GM18520 (cell line): ENCODE data around the gene TBC1D4.
A peak's percentile ranks its signal among the peaks of the same experiment; 100 is the strongest.
"Not testable (repeated sequence)": the region's sequence is repeated elsewhere in the genome, so short reads cannot be mapped to it uniquely, and the experiment has no call there.

Experiments used
- ATAC-seq: cut with Tn5 transposase; IDR thresholded peaks from one replicate; pipeline ENCODE4 v1.9.1; 2021; ENCODE audit not compliant: unreplicated experiment

TBC1D4 gene

DNA sequence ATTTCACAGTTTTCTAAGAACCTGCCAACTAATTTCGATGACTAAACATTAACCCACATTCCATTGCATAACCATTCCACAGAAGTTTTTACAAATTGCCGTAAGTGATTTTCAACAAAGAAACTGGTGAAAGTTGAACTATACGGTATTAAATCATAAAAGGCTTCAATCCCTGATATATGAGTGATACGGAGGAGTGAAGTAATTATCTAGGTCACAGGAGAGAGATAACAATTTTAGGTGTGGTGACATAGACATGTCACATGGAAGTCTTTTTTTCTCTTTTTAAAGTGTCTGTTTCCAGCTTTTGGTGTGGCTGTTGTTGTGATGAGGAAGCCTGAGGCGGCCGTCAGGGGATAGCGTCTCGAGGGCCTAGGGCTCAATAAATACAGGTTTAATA is 29.4 kb downstream of the TBC1D4 start:
- no peak for ATAC-seq

DNA sequence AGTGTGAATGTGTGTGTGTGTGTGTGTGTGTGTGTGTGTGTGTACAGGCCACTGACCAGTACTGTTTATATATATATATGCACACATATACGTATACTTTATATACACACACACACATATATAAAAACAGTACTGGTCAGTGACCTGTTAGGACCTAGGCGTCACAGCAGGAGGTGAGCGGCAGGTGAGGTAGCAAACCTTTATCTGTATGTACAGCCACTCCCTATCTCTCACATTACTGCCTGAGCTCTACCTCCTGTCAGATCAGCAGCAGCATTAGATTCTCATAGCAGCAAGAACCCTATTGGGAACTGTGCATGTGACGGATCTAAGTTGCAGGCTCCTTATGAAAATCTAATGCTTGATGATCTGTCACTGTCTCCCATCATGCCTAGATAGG is 34.5 kb downstream of the TBC1D4 start:
- no peak for ATAC-seq

DNA sequence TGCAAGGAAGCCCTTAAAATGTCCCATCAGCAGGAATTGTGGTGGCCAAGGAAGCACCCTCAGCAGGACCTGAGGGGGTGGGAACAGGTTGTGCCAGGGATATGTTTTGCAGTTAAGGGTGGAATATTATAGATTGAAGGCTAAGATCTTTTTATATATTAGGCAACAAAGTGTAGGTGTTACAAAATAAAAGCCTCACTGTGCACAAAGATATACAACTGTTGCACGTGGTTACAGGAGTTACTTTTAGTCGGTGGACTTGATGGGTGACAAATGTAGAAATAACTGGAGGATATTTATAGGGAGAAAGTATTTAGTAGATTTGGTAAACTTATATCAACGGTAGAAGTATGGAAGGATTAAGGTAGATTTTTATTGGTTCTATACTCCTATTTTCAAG is 35.1 kb downstream of the TBC1D4 start:
- ATAC-seq, result no peak

GRCh38 chr13:75445717-75446499 is 36.1 kb downstream of the TBC1D4 start:
- no peak for ATAC-seq

DNA sequence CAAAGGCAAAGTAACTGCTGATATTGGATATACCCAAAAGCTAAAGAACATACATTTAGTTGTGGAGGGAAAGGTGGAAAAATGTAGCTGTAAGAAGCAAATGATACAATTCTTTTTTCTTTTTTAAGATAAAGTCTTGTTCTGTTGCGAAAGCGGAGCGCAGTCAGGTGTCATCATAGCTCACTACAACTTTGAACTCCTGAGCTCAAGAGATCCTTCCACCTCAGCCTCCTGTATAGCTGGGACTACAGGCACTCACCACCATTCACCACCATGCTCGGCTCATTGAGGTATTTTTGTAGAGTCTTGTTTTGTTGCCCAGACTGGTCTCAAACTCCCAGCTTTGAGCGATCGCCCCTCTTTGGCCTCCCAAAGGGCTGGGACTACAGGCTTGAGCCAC is 38.0 kb downstream of the TBC1D4 start:
- ATAC-seq, result no peak

- ATAC-seq, result no peak
Measured at GRCh38 chr13:75443356-75443958, 38.5 kb downstream of the TBC1D4 start.

DNA sequence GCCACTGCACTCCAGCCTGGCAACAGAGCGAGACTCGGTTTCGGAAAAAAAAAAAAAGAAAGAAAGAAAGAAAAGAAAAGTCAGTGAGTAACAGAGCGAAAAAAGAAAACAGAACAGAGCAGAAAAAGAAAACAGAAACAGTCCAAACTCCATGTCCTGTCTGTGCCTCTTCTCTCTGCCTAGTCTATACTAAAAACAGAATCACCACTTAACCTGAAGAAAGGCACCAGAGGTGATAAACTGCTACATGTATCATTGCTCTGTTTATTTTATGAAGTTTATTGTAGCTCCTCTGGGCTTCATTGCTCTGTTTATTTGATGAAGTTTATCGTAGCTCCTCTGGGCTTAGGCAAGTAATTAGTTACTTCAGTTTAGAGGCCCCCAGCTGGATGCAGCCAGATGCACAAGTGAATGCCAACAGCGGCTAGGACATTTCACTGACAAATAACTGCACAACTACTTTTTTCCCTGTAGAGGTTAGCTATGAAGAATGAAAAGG is 39.2 kb downstream of the TBC1D4 start:
- ATAC-seq, result no peak

- no peak for ATAC-seq
Measured at GRCh38 chr13:75440100-75440499, 41.9 kb downstream of the TBC1D4 start.

GRCh38 chr13:75437582-75438318 is 44.2 kb downstream of the TBC1D4 start:
- no peak for ATAC-seq

DNA sequence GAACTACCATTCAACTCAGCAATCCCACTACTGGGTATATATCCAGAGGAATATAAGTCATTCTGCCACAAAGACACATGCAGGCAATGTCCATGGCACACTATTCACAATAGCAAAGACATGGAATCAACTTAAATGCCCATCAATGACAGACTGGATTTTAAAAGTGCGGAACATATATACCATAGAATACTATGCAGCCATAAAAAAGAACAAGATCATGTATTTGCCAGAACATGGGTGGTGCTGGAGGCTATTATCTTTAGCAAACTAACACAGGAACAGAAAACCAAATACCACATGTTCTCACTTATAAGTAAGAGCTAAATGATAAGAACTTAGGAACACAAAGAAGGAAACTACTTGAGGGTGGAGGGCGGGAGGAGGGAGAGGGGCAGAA is 47.8 kb downstream of the TBC1D4 start:
- ATAC-seq, result not testable (repeated sequence)

DNA sequence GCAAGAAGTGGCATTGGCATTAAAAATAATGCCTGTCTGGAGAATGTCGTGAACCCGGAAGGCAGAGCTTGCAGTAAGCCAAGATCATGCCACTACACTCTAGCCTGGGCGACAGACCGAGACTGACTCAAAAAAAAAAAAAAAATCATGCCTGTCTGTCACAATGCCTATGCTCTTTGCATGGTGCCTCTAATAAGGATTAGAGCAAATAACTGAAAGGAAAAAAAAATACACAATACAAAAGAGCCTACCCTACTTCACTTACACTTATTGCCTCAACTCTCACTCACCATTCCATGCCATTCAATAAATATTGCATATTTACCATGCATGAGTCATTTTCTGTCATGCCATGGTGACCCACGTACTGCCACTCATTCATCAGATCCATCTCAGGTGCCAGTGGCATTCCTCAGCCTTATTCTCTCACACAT is 49.1 kb downstream of the TBC1D4 start:
- ATAC-seq, result no peak

DNA sequence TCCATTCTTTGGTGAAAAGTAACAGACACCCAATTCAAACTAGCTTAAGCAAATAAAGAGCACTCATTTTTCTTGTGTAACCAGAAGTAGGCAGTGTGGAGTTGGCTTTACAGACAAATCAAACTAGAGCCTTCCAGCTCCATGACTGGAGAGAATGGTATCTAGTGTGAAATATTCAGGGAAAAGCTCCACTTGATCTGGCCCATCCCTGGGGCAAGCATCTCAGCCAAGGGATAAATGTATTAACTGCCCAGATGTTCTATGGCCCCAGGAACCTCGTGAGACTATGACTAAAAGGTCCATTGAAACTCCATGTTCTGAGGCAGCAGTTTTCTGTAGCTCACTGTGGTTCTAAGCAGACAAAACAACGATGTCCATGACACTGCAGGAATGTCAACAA is 49.9 kb downstream of the TBC1D4 start:
- ATAC-seq, result no peak

- ATAC-seq, result no peak
Measured at GRCh38 chr13:75430436-75431209, 51.3 kb downstream of the TBC1D4 start.

- no peak for ATAC-seq
Measured at GRCh38 chr13:75426421-75426820, 55.5 kb downstream of the TBC1D4 start.

- ATAC-seq, result peak; percentile 76
Measured at GRCh38 chr13:75425216-75426009, 56.6 kb downstream of the TBC1D4 start.

DNA sequence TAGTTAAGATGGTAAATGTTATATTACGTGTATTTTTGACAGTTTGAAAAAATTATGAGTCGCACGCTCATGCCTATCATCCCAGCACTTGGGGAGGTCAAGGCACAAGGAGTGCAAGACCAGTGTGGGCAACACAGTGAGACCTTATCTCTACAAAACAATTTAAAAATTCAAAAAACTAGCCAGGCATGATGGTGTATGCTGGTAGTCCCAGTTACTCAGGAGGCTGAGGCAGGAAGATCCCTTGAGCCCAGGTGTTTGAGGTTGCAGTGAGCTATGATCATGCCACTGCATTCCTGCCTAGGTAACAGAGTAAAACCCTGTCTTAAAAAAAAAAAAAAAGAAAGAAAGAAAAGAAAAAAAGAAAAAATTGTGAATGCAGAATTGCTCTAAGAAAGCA is 58.0 kb downstream of the TBC1D4 start:
- no peak for ATAC-seq

- ATAC-seq, result no peak
Measured at GRCh38 chr13:75422028-75422427, 59.9 kb downstream of the TBC1D4 start.

GRCh38 chr13:75421133-75421532 is 60.8 kb downstream of the TBC1D4 start:
- no peak for ATAC-seq

DNA sequence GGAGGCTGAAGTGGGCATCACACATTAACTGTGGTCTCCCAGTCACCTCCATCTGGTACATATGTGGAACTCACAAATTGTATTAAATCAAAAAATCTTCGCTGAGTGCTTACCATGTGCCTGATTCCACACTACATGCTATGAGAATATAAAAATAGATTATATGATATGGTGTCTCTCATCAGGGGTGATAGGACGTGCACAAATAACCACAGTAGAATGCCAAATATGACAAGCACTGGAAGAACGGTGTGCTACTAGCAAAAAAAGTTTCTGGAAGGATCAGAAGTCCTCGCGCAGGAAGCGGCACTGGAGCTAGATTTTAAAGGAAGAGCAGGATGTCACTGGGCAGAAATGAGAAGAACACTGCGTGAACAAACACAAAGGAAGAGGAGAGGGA is 62.3 kb downstream of the TBC1D4 start:
- no peak for ATAC-seq

GRCh38 chr13:75418997-75419396 is 63.0 kb downstream of the TBC1D4 start:
- ATAC-seq, result no peak
